GM12864 (cell line): ENCODE data around the gene AQP2.

Experiments
- DNase-seq: peaks from one replicate; pipeline ENCODE4 v3.0.0-alpha.2; 2011; ENCODE audit warnings: low read depth
- H3K4me3 ChIP-seq: 2 replicates; pipeline ENCODE4 v1.5.1; 2011; ENCODE audit warnings: mild to moderate bottlenecking, low read depth, low read length, control low read depth
- CTCF ChIP-seq: IDR thresholded peaks from 2 replicates; pipeline ENCODE4 v1.5.1; 2011; ENCODE audit warnings: low read depth, mild to moderate bottlenecking, moderate library complexity, low read length, control low read depth, inconsistent platforms; ENCODE audit errors: missing control alignments

The AQP2 gene

GRCh38 chr12:49924628-49925246 lies 25.8 kb upstream of the AQP2 start:
- TF ChIP-seq CTCF, result no peak
- DNase-seq, result no peak

GRCh38 chr12:49925433-49926204 lies 24.9 kb upstream of the AQP2 start:
- DNase-seq, result no peak
- no peak overlapping the region for H3K4me3 ChIP-seq
- TF ChIP-seq CTCF, result no peak

More at GRCh38 chr12:49924628-49925246, 25.8 kb upstream of the AQP2 start:
- H3K4me3 ChIP-seq, result no peak overlapping the region

- no peak overlapping the region for H3K4me3 ChIP-seq
- DNase-seq, result no peak
- no peak for TF ChIP-seq CTCF
Observed at GRCh38 chr12:49928471-49928870, 22.1 kb upstream of the AQP2 start.

- no peak overlapping the region for H3K4me3 ChIP-seq
- TF ChIP-seq CTCF, result no peak
- DNase-seq, result no peak
Observed at GRCh38 chr12:49929581-49929980, 21.0 kb upstream of the AQP2 start.

GRCh38 chr12:49930515-49931288 lies 19.8 kb upstream of the AQP2 start:
- DNase-seq, result no peak
- no peak for TF ChIP-seq CTCF
- no peak overlapping the region for H3K4me3 ChIP-seq

GRCh38 chr12:49932023-49932422 lies 18.5 kb upstream of the AQP2 start:
- DNase-seq, result no peak
- no peak for TF ChIP-seq CTCF
- no peak overlapping the region for H3K4me3 ChIP-seq
